Activated CD8-positive, alpha-beta memory T cell treated with anti-CD3 and anti-CD28 coated beads for 1 hour (primary cell): Measurements from ENCODE around the gene NADSYN1.

Experiments
- DNase-seq, 2 donors: peaks; one replicate each; pipeline ENCODE4 v3.0.0-alpha.2; 2020; ENCODE audit warnings: low read depth in 1 of 2; ENCODE audit errors: extremely low read depth in 1 of 2

Gene NADSYN1

GRCh38 chr11:71489311-71490043, 36.5 kb downstream of the NADSYN1 start:
- DNase-seq: no peak

- no peak for DNase-seq
Observed at GRCh38 chr11:71490044-71490730, 37.2 kb downstream of the NADSYN1 start.

GRCh38 chr11:71490731-71491390, 37.9 kb downstream of the NADSYN1 start:
- DNase-seq: no peak

GRCh38 chr11:71491531-71491930, 38.5 kb downstream of the NADSYN1 start:
- no peak for DNase-seq

- no peak for DNase-seq
Observed at GRCh38 chr11:71491940-71492339, 38.9 kb downstream of the NADSYN1 start.

- DNase-seq: no peak
Observed at GRCh38 chr11:71495286-71496230, 42.6 kb downstream of the NADSYN1 start.

GRCh38 chr11:71496421-71496820, 43.4 kb downstream of the NADSYN1 start:
- DNase-seq: no peak

- no peak for DNase-seq
Observed at GRCh38 chr11:71498091-71498490, 45.1 kb downstream of the NADSYN1 start.

- DNase-seq: no peak
Observed at GRCh38 chr11:71499125-71499524, 46.1 kb downstream of the NADSYN1 start.

- no peak for DNase-seq
Observed at GRCh38 chr11:71499546-71499945, 46.5 kb downstream of the NADSYN1 start.

GRCh38 chr11:71500601-71501021, 47.6 kb downstream of the NADSYN1 start:
- DNase-seq: no peak

GRCh38 chr11:71501071-71501985, 48.3 kb downstream of the NADSYN1 start:
- no peak for DNase-seq

GRCh38 chr11:71502026-71502425, 49.0 kb downstream of the NADSYN1 start:
- DNase-seq: no peak

- DNase-seq: no peak
Observed at GRCh38 chr11:71502871-71503435, 50.0 kb downstream of the NADSYN1 start.

GRCh38 chr11:71504531-71504930, 51.5 kb downstream of the NADSYN1 start:
- no peak for DNase-seq

GRCh38 chr11:71505001-71505400, 52.0 kb downstream of the NADSYN1 start:
- DNase-seq: no peak

GRCh38 chr11:71505781-71506180, 52.8 kb downstream of the NADSYN1 start:
- no peak for DNase-seq

- no peak for DNase-seq
Observed at GRCh38 chr11:71507102-71507501, 54.1 kb downstream of the NADSYN1 start.
